GM10266 (cell line): ENCODE data around the gene PCDHGA12.
"Not testable (repeated sequence)": the region's sequence is repeated elsewhere in the genome, so short reads cannot be mapped to it uniquely, and the experiment has no call there.

ENCODE experiments used
- DNase-seq: peaks from one replicate; pipeline ENCODE4 v3.0.0; 2012; ENCODE audit errors: extremely low spot score
- CTCF ChIP-seq: IDR thresholded peaks from 2 replicates; pipeline ENCODE4 v1.5.1; 2012; ENCODE audit warnings: mild to moderate bottlenecking, low read depth; ENCODE audit not compliant: control insufficient read depth, insufficient read depth; ENCODE audit errors: missing control alignments

The PCDHGA12 gene

GRCh38 chr5:141389153-141390042 lies 40.9 kb upstream of the PCDHGA12 start:
- DNase-seq: no peak
- no peak for TF ChIP-seq CTCF

- no peak for TF ChIP-seq CTCF
- DNase-seq: no peak
Measured at GRCh38 chr5:141392429-141393198, 37.7 kb upstream of the PCDHGA12 start, which contains the start of gene PCDHGA8. TSS of gene PCDHGA8 (plus strand) at chr5:141392633. CDS start at chr5:141392814, 181 bp downstream.

GRCh38 chr5:141393267-141393666 lies 37.0 kb upstream of the PCDHGA12 start:
- TF ChIP-seq CTCF: no peak
- no peak for DNase-seq

GRCh38 chr5:141394401-141395187 lies 35.7 kb upstream of the PCDHGA12 start:
- not testable (repeated sequence) for DNase-seq

- TF ChIP-seq CTCF: peak; percentile 33
- not testable (repeated sequence) for DNase-seq
Measured at GRCh38 chr5:141397756-141398551, 32.4 kb upstream of the PCDHGA12 start, which contains the start of gene PCDHGB5. TSS of gene PCDHGB5 (plus strand) at chr5:141397947. CDS start at chr5:141398128, 181 bp downstream.

GRCh38 chr5:141398608-141399007 lies 31.7 kb upstream of the PCDHGA12 start:
- no peak for DNase-seq
- no peak for TF ChIP-seq CTCF
